ENCODE measurements around the gene KLRK1.
"Not testable (repeated sequence)": the region's sequence is repeated elsewhere in the genome, so short reads cannot be mapped to it uniquely, and the experiment has no call there.

KLRK1 gene

DNA sequence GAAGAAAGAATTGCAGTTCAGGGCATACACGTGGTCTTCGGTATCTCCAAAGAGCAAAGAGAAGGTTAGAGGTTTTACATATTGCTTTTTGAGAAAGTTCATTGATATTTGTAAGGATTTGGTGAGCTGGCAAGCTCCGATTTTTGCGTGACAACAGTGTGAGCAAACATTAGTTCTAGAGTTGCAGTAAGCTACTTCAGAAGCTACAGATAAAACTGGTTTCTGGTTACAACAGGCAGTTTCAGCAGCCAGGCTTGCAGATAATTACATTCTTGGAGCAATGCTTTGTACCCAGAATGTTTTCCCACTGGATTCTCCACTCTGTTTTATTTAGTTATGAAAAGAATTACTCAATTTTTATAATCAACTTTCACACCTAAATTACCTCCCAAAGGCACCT is 28.2 kb downstream of the KLRK1 start:
- no peak for DNase-seq

DNA sequence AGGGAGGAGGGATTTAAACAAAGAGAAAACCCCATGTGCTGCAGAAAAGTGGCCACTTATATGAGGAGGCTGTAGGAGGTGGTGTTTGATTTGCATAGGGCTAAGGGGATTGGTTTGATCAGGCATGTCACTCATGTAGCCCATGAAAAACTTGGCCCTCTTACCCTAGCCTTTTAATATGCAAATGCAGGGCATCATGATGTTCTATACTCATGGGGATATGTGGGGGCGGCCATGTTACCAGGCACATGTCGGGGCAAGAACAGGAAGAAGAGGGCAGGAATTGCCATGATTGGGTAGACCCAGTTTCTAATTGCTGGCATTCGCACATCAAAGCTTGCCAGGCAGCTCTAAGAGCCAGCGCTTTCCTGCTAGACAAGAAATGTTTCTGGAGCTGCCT is 28.8 kb downstream of the KLRK1 start:
- no peak for DNase-seq

- DNase-seq: no peak
Measured at GRCh38 chr12:10358969-10359368, 30.9 kb downstream of the KLRK1 start.

- no peak for DNase-seq
Measured at GRCh38 chr12:10358131-10358530, 31.7 kb downstream of the KLRK1 start.

- no peak for DNase-seq
Measured at GRCh38 chr12:10354502-10354901, 35.3 kb downstream of the KLRK1 start.

DNA sequence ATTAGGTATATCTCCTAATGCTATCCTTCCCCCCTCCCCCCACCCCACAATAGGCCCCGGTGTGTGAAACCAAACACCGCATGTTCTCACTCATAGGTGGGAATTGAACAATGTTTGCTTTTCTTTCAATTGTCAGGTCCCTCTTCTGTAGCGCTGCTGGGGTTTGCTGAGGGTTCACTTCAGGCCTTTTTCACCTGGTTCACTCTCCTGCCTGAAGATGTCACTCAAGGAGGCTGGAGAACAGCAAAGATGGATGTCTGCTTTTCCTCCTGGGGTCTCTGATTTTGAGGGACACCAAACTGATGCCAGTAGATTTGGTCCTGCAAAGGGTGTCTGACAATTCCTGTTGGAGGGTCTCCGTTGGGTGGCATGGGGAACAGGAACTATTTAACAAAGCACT is 35.8 kb downstream of the KLRK1 start:
- no peak for DNase-seq

DNA sequence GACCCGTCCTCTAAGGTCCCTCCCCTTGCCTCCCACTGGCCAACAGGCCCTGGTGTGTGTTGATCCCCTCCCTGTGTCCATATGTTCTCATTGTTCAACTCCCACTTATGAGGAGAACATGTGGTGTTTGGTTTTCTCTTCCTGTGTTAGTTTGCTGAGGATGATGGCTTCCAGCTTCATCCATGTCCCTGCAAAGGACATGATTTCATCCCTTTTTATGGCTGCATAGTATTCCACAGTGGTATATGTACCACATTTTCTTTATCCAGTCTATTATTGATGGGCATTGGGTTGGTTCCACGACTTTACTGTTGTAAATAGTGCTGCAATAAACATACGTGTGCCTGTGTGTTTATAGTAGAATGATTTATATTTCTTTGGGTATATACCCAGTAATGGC is 38.4 kb downstream of the KLRK1 start:
- DNase-seq: not testable (repeated sequence)

GRCh38 chr12:10341892-10342509 is 47.8 kb downstream of the KLRK1 start:
- no peak for DNase-seq

- not testable (repeated sequence) for DNase-seq
Measured at GRCh38 chr12:10340946-10341345, 48.9 kb downstream of the KLRK1 start.

GRCh38 chr12:10339053-10339840 is 50.6 kb downstream of the KLRK1 start:
- no peak for DNase-seq

- not testable (repeated sequence) for DNase-seq
Measured at GRCh38 chr12:10338470-10338869, 51.4 kb downstream of the KLRK1 start.

- not testable (repeated sequence) for DNase-seq
Measured at GRCh38 chr12:10336196-10336595, 53.6 kb downstream of the KLRK1 start.

DNA sequence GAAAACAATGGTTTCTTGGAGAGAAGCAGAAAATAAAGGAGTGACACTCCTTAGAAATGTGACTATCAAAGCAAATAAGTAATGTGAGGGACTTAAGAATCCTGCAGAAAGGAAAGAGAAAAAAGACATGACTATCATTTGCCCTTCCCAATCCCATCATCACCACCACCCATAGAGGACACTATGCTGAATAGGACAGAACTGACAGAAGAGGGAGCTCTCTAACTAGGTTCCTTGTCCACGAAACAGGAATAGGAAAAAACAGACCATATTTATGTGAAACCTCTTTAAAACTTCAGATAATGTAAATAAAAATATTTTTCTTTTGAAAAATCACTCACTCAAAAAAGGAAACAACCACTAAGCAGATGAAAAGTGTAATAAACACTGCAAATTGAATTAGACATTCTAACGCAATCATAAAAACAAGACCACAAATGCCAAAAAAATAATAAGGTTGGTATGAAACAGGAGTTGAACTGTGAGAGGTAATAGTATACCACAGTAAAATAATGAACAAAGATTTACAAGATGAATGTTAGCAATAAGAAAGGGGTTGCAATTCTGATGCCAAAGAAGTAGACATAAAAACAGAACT is 58.1 kb downstream of the KLRK1 start:
- DNase-seq: no peak

GRCh38 chr12:10328691-10329090 is 61.1 kb downstream of the KLRK1 start:
- DNase-seq: not testable (repeated sequence)

Measured in CD4-positive, alpha-beta T cell treated with Interleukin-17A for 4 hours (primary cell).